ENCODE data around the gene TNRC6C. TPM values are rescaled to one million over a fixed set of nuclear protein-coding genes. Genes with fewer than 3 reads are reported as not detected.

The TNRC6C gene
- polyA plus RNA-seq, 1 donor (not counting 4 experiments of a cell fraction or from before 2014, with no cell fraction given), result 0.34 TPM

GRCh38 chr17:77959926-77960521, 1.5 kb downstream of the TNRC6C start:
- TF ChIP-seq EZH2 (IDR thresholded peaks at IDR 0.05; ENCODE audit: low read length), result peak; percentile 70
- TF ChIP-seq CTCF (optimal IDR thresholded peaks at IDR 0.05 in 1 of 3, IDR thresholded peaks at IDR 0.05 in 1 of 3, conservative IDR thresholded peaks at IDR 0.05 in 1 of 3; ENCODE audit: extremely low read depth in 1 of 3, insufficient read depth in 2 of 3, low read length in 3 of 3), result no peak
- peak overlapping the region; percentile 44 to 76 (median 68) for H3K4me3 ChIP-seq (ENCODE audit: control insufficient read depth in 2 of 3, extremely low read depth in 1 of 3, insufficient read depth in 2 of 3, low read depth in 1 of 3, low read length in 3 of 3)
- H3K9ac ChIP-seq (ENCODE audit: control insufficient read depth, extremely low read depth, insufficient read depth, low read length), result peak overlapping the region; percentile 19
- H3K27me3 ChIP-seq (ENCODE audit: control insufficient read depth, extremely low read depth, insufficient read depth, low read length), result peaks cover 35% of the 10 kb centered on the region
- no peak overlapping the region for H3K27ac ChIP-seq (ENCODE audit: control insufficient read depth, insufficient read depth, low read length)
- H3K4me2 ChIP-seq (ENCODE audit: control insufficient read depth, extremely low read depth, insufficient read depth, low read depth, low read length), result peak overlapping the region; percentile 82
- DNase-seq (ENCODE audit: low read depth, low spot score) (no peak), FAIRE-seq (no peak)
- H3K36me3 ChIP-seq (ENCODE audit: control insufficient read depth in 2 of 2, extremely low read depth in 1 of 2, insufficient read depth in 2 of 2, low read length in 2 of 2), result no peaks in the 10 kb centered on the region
- dilution Hi-C loops (cut with MboI; ENCODE audit: extremely low pct_ligation_motif_present, low sequenced_read_pairs), result no loop called here
- H2AFZ ChIP-seq (ENCODE audit: control insufficient read depth, low read length), result no peak overlapping the region
- no peaks in the 10 kb centered on the region for H3K79me2 ChIP-seq (ENCODE audit: control insufficient read depth, insufficient read depth, low read length)
- no peaks in the 10 kb centered on the region for H3K4me1 ChIP-seq (ENCODE audit: control insufficient read depth, extremely low read depth, insufficient read depth, low read length)
- no peaks in the 10 kb centered on the region for H3K9me1 ChIP-seq (ENCODE audit: control insufficient read depth, extremely low read depth, insufficient read depth, low read length)
- H3K9me3 ChIP-seq (ENCODE audit: control insufficient read depth, low read depth, low read length), result no peaks in the 10 kb centered on the region
- no peaks in the 10 kb centered on the region for H4K20me1 ChIP-seq (ENCODE audit: control insufficient read depth, extremely low read depth, insufficient read depth, low read length)

GRCh38 chr17:77961741-77962140, 3.2 kb downstream of the TNRC6C start:
- Histone ChIP-seq H3K79me2 (ENCODE audit: control insufficient read depth, insufficient read depth, low read length) (no peaks in the 10 kb centered on the region), H3K27me3 (ENCODE audit: control insufficient read depth, extremely low read depth, insufficient read depth, low read length) (peaks cover 18% of the 10 kb centered on the region), H3K4me2 (ENCODE audit: control insufficient read depth, extremely low read depth, insufficient read depth, low read depth, low read length) (no peak overlapping the region), H3K36me3 (ENCODE audit: control insufficient read depth in 2 of 2, extremely low read depth in 1 of 2, insufficient read depth in 2 of 2, low read length in 2 of 2) (no peaks in the 10 kb centered on the region), H3K4me1 (ENCODE audit: control insufficient read depth, extremely low read depth, insufficient read depth, low read length) (no peaks in the 10 kb centered on the region), H3K9me3 (ENCODE audit: control insufficient read depth, low read depth, low read length) (no peaks in the 10 kb centered on the region), H3K4me3 (ENCODE audit: control insufficient read depth in 2 of 3, extremely low read depth in 1 of 3, insufficient read depth in 2 of 3, low read depth in 1 of 3, low read length in 3 of 3) (no peak overlapping the region), H3K9ac (ENCODE audit: control insufficient read depth, extremely low read depth, insufficient read depth, low read length) (no peak overlapping the region), H3K9me1 (ENCODE audit: control insufficient read depth, extremely low read depth, insufficient read depth, low read length) (no peaks in the 10 kb centered on the region), H2AFZ (ENCODE audit: control insufficient read depth, low read length) (no peak overlapping the region), H4K20me1 (ENCODE audit: control insufficient read depth, extremely low read depth, insufficient read depth, low read length) (no peaks in the 10 kb centered on the region), H3K27ac (ENCODE audit: control insufficient read depth, insufficient read depth, low read length) (no peak overlapping the region)
- no peak for FAIRE-seq
- TF ChIP-seq EZH2 (IDR thresholded peaks at IDR 0.05; ENCODE audit: low read length), result no peak
- no peak for TF ChIP-seq CTCF (optimal IDR thresholded peaks at IDR 0.05 in 1 of 3, IDR thresholded peaks at IDR 0.05 in 1 of 3, conservative IDR thresholded peaks at IDR 0.05 in 1 of 3; ENCODE audit: extremely low read depth in 1 of 3, insufficient read depth in 2 of 3, low read length in 3 of 3)
- DNase-seq (ENCODE audit: low read depth, low spot score), result no peak
- dilution Hi-C loops (cut with MboI; ENCODE audit: extremely low pct_ligation_motif_present, low sequenced_read_pairs), result no loop called here

All from keratinocyte (primary cell).